Measurements from ENCODE around the gene CR1. TPM values are rescaled to one million over a fixed set of nuclear protein-coding genes. Genes with fewer than 3 reads are reported as not detected.

The CR1 gene
- total RNA-seq, 1 donor from 2014 or later: not detected

GRCh38 chr1:207459008-207459407 lies 36.9 kb upstream of the CR1 start:
- DNase-seq (ENCODE audit: low read depth): no peak
- FAIRE-seq: no peak
- H3K36me3 ChIP-seq (ENCODE audit: control insufficient read depth, insufficient read depth, low read length): no peaks in the 10 kb centered on the region
- H3K27me3 ChIP-seq (ENCODE audit: control insufficient read depth, insufficient read depth, low read length): peaks cover 21% of the 10 kb centered on the region
- TF ChIP-seq CTCF (IDR thresholded peaks at IDR 0.05; ENCODE audit: insufficient read depth, low read length, severe bottlenecking): no peak
- H3K4me3 ChIP-seq (ENCODE audit: low read depth, low read length): no peak overlapping the region

- TF ChIP-seq CTCF (IDR thresholded peaks at IDR 0.05; ENCODE audit: insufficient read depth, low read length, severe bottlenecking): no peak
- no peak for FAIRE-seq
- no peak for DNase-seq (ENCODE audit: low read depth)
- Histone ChIP-seq H3K36me3 (ENCODE audit: control insufficient read depth, insufficient read depth, low read length) (no peaks in the 10 kb centered on the region), H3K4me3 (ENCODE audit: low read depth, low read length) (no peak overlapping the region), H3K27me3 (ENCODE audit: control insufficient read depth, insufficient read depth, low read length) (peaks cover 6% of the 10 kb centered on the region)
Observed at GRCh38 chr1:207461649-207462048, 34.3 kb upstream of the CR1 start.

- H3K27me3 ChIP-seq (ENCODE audit: control insufficient read depth, insufficient read depth, low read length): no peaks in the 10 kb centered on the region
- no peak for TF ChIP-seq CTCF (IDR thresholded peaks at IDR 0.05; ENCODE audit: insufficient read depth, low read length, severe bottlenecking)
- H3K4me3 ChIP-seq (ENCODE audit: low read depth, low read length): no peak overlapping the region
- H3K36me3 ChIP-seq (ENCODE audit: control insufficient read depth, insufficient read depth, low read length): no peaks in the 10 kb centered on the region
- no peak for FAIRE-seq
- DNase-seq (ENCODE audit: low read depth): no peak
Observed at GRCh38 chr1:207462535-207462934, 33.4 kb upstream of the CR1 start.

- no peak overlapping the region for H3K4me3 ChIP-seq (ENCODE audit: low read depth, low read length)
- no peaks in the 10 kb centered on the region for H3K36me3 ChIP-seq (ENCODE audit: control insufficient read depth, insufficient read depth, low read length)
- DNase-seq (ENCODE audit: low read depth) (peak; percentile 22), FAIRE-seq (no peak)
- H3K27me3 ChIP-seq (ENCODE audit: control insufficient read depth, insufficient read depth, low read length): no peaks in the 10 kb centered on the region
- TF ChIP-seq CTCF (IDR thresholded peaks at IDR 0.05; ENCODE audit: insufficient read depth, low read length, severe bottlenecking): no peak
Observed at GRCh38 chr1:207463021-207463420, 32.9 kb upstream of the CR1 start.

- Histone ChIP-seq H3K4me3 (ENCODE audit: low read depth, low read length) (no peak overlapping the region), H3K27me3 (ENCODE audit: control insufficient read depth, insufficient read depth, low read length) (no peaks in the 10 kb centered on the region), H3K36me3 (ENCODE audit: control insufficient read depth, insufficient read depth, low read length) (no peaks in the 10 kb centered on the region)
- FAIRE-seq (no peak), DNase-seq (ENCODE audit: low read depth) (no peak)
- no peak for TF ChIP-seq CTCF (IDR thresholded peaks at IDR 0.05; ENCODE audit: insufficient read depth, low read length, severe bottlenecking)
Observed at GRCh38 chr1:207463571-207463970, 32.4 kb upstream of the CR1 start.

DNA sequence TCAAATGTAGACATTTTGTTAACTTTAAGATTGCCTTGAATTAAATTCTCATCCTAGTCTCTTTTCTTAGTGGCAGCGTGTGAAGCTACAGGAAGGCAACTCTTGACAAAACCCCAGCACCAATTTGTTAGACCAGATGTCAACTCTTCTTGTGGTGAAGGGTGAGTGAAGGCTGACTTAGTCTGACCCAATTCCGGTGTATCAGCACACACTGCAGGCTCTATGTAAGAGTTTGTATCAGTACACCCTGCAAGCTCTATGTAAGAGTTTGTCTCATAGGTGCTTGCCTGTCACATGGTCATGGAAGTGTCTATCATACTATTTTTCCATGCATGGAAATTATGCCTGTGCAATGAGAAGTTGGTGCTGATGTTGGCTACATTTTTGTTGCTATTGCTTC lies 25.0 kb upstream of the CR1 start:
- H3K4me3 ChIP-seq (ENCODE audit: low read depth, low read length): no peak overlapping the region
- H3K27me3 ChIP-seq (ENCODE audit: control insufficient read depth, insufficient read depth, low read length): peaks cover 7% of the 10 kb centered on the region
- no peak for TF ChIP-seq CTCF (IDR thresholded peaks at IDR 0.05; ENCODE audit: insufficient read depth, low read length, severe bottlenecking)
- DNase-seq (ENCODE audit: low read depth): no peak
- no peaks in the 10 kb centered on the region for H3K36me3 ChIP-seq (ENCODE audit: control insufficient read depth, insufficient read depth, low read length)
- no peak for FAIRE-seq

Measured in bronchial epithelial cell (primary cell).